KMS-11 (cell line): ENCODE measurements around the gene FAM170B.

Experiments
- H2AFZ ChIP-seq: fragments of 200-600 bp; sonication (generic); 2 replicates; pipeline ENCODE4 v1.6.1; 2016; ENCODE audit warnings: antibody characterized with exemption, mixed run types, low read depth
- H3K27ac ChIP-seq: fragments of 200-600 bp; sonication (generic); 2 replicates; pipeline ENCODE4 v1.6.1; 2016; ENCODE audit warnings: mild to moderate bottlenecking, mixed run types
- H3K27me3 ChIP-seq: fragments of 200-600 bp; sonication (generic); 2 replicates; pipeline ENCODE4 v1.6.1; 2017; ENCODE audit warnings: mild to moderate bottlenecking, low read depth, mixed run types, moderate library complexity; ENCODE audit not compliant: insufficient read depth
- H3K36me3 ChIP-seq: fragments of 200-600 bp; sonication (generic); 2 replicates; pipeline ENCODE4 v1.6.1; 2017; ENCODE audit warnings: mild to moderate bottlenecking, mixed run types; ENCODE audit not compliant: insufficient read depth
- H3K4me1 ChIP-seq: fragments of 200-600 bp; sonication (generic); 2 replicates; pipeline ENCODE4 v1.6.1; 2016; ENCODE audit warnings: mild to moderate bottlenecking, low read depth, mixed run types; ENCODE audit not compliant: poor library complexity, severe bottlenecking
- H3K4me2 ChIP-seq: fragments of 200-600 bp; sonication (generic); 2 replicates; pipeline ENCODE4 v1.7.0; 2016; ENCODE audit warnings: mild to moderate bottlenecking, mixed run types
- H3K4me3 ChIP-seq: fragments of 200-600 bp; sonication (generic); IDR thresholded peaks from 2 replicates; pipeline ENCODE4 v1.6.1; 2017; ENCODE audit warnings: low read depth, low read length, mixed read lengths; ENCODE audit not compliant: insufficient read depth
- H3K79me2 ChIP-seq: fragments of 200-600 bp; sonication (generic); 2 replicates; pipeline ENCODE4 v1.6.1; 2016; ENCODE audit warnings: low read depth, mixed run types; ENCODE audit not compliant: insufficient read depth
- H3K9ac ChIP-seq: fragments of 200-600 bp; sonication (generic); 2 replicates; pipeline ENCODE4 v1.6.1; 2016; ENCODE audit warnings: mild to moderate bottlenecking, mixed run types
- H4K20me1 ChIP-seq: fragments of 200-600 bp; sonication (generic); 2 replicates; pipeline ENCODE4 v1.6.1; 2016; ENCODE audit warnings: mild to moderate bottlenecking, mixed run types; ENCODE audit not compliant: insufficient read depth
- CTCF ChIP-seq: fragments of 200-600 bp; sonication (generic); conservative IDR thresholded peaks from 2 replicates; pipeline ENCODE4 v1.6.1; 2017; ENCODE audit warnings: low read depth, mild to moderate bottlenecking, antibody characterized with exemption, low read length, moderate library complexity, mixed read lengths

FAM170B gene

GRCh38 chr10:49151025-49151445 is 17.2 kb upstream of the FAM170B start:
- Histone ChIP-seq H3K36me3 (no peaks in the 10 kb centered on the region), H3K79me2 (no peaks in the 10 kb centered on the region), H3K9ac (no peak overlapping the region), H3K4me2 (no peak overlapping the region), H4K20me1 (no peaks in the 10 kb centered on the region), H3K4me1 (no peaks in the 10 kb centered on the region), H2AFZ (no peak overlapping the region), H3K27ac (no peak overlapping the region), H3K4me3 (no peak overlapping the region), H3K27me3 (no peaks in the 10 kb centered on the region)
- TF ChIP-seq CTCF, result no peak

DNA sequence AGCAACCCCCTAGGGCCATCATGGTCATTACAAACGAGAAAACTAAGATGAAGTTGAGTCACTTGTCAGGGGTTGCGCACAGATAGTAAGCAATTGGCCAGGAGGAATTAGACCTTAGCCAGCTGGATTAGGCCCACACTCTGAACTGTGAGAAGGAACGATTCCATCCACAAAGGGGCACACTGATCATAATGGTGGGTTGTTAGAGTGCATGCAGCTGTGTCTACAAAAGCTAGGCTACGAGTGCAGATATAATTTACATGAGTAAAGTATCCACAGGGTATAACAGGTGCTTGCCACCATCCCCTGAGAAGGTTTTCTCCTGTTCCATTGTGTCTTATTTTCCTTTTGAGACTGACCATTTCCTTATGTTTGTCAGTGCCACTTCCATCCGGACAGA is 16.6 kb upstream of the FAM170B start:
- no peak overlapping the region for H3K4me3 ChIP-seq
- no peak overlapping the region for H3K27ac ChIP-seq
- TF ChIP-seq CTCF, result no peak
- no peaks in the 10 kb centered on the region for H3K79me2 ChIP-seq
- H3K4me2 ChIP-seq, result no peak overlapping the region
- H2AFZ ChIP-seq, result no peak overlapping the region
- no peak overlapping the region for H3K9ac ChIP-seq
- no peaks in the 10 kb centered on the region for H3K4me1 ChIP-seq
- H4K20me1 ChIP-seq, result no peaks in the 10 kb centered on the region
- H3K36me3 ChIP-seq, result no peaks in the 10 kb centered on the region
- H3K27me3 ChIP-seq, result no peaks in the 10 kb centered on the region

- TF ChIP-seq CTCF, result no peak
- no peaks in the 10 kb centered on the region for H3K4me1 ChIP-seq
- H3K9ac ChIP-seq, result no peak overlapping the region
- no peak overlapping the region for H3K27ac ChIP-seq
- H3K36me3 ChIP-seq, result no peaks in the 10 kb centered on the region
- no peak overlapping the region for H2AFZ ChIP-seq
- no peak overlapping the region for H3K4me2 ChIP-seq
- H3K27me3 ChIP-seq, result no peaks in the 10 kb centered on the region
- H3K4me3 ChIP-seq, result no peak overlapping the region
- no peaks in the 10 kb centered on the region for H4K20me1 ChIP-seq
- no peaks in the 10 kb centered on the region for H3K79me2 ChIP-seq
These were observed 16.1 kb upstream of the FAM170B start for GRCh38 chr10:49149881-49150280.

DNA sequence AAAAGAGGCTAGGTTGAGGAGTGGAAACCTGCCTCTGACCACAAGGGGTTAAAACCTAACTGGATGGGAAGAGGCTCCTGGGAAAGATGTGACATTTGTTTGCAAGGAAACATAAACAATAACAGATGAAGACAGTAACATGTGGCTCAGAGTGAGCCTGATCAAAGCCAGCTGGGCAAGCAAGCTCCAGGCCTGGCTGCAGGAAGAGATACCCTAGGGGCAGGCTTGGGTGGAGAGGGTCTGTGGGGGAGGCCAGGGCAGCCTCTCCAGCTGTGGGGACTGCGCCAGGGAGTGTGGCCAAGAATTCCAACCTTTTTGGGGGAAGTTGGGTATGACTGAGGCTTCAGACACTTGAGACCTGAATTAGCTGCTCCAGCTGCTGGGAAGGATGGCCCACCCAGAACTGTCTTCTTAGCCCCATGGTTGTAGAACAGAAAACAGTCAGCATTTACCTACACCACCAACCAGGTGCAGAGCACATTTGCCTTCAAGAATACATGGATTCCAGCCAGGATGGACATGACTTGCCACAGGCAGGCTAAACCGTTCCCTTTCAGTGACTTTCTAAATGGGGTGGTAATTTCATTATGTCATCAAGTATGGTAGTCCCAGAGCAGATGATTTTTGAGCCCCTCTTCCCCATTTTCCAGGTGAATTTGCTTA is 10.4 kb upstream of the FAM170B start:
- no peaks in the 10 kb centered on the region for H3K36me3 ChIP-seq
- H3K9ac ChIP-seq, result no peak overlapping the region
- no peaks in the 10 kb centered on the region for H3K4me1 ChIP-seq
- H3K27ac ChIP-seq, result no peak overlapping the region
- no peak for TF ChIP-seq CTCF
- H3K4me3 ChIP-seq, result no peak overlapping the region
- no peak overlapping the region for H3K4me2 ChIP-seq
- H2AFZ ChIP-seq, result no peak overlapping the region
- H3K27me3 ChIP-seq, result no peaks in the 10 kb centered on the region
- H3K79me2 ChIP-seq, result no peaks in the 10 kb centered on the region
- no peaks in the 10 kb centered on the region for H4K20me1 ChIP-seq
